Type B pancreatic cell (in vitro differentiated cells): Measurements from ENCODE around the gene ACADVL. TPM values are rescaled to one million over a fixed set of nuclear protein-coding genes. Genes with fewer than 3 reads are reported as not detected.
"Not testable (repeated sequence)": the region's sequence is repeated elsewhere in the genome, so short reads cannot be mapped to it uniquely, and the experiment has no call there.

ENCODE experiments used
- DNase-seq: peaks from one replicate; pipeline ENCODE4 v3.0.0; 2021; ENCODE audit warnings: mixed read lengths; ENCODE audit not compliant: unreplicated experiment; ENCODE audit errors: extremely low spot score
- H3K27ac Mint-ChIP-seq: 2 replicates; pipeline ENCODE4 v1.8.0; 2021; ENCODE audit warnings: mild to moderate bottlenecking, mixed read lengths
- H3K27me3 Mint-ChIP-seq: 2 replicates; pipeline ENCODE4 v1.8.0; 2021; ENCODE audit warnings: mixed read lengths
- H3K36me3 Mint-ChIP-seq: 2 replicates; pipeline ENCODE4 v1.8.0; 2021; ENCODE audit warnings: mixed read lengths
- H3K4me1 Mint-ChIP-seq: one replicate; pipeline ENCODE4 v1.8.0; 2021; ENCODE audit warnings: mixed read lengths; ENCODE audit not compliant: unreplicated experiment
- H3K4me3 Mint-ChIP-seq: 2 replicates; pipeline ENCODE4 v1.8.0; 2021; ENCODE audit warnings: mild to moderate bottlenecking, mixed read lengths
- H3K9me3 Mint-ChIP-seq: 2 replicates; pipeline ENCODE4 v1.8.0; 2021; ENCODE audit warnings: mixed read lengths
- CTCF ChIP-seq: fragments of 200-600 bp; sonication (generic); conservative IDR thresholded peaks from 2 replicates; pipeline ENCODE4 v1.5.0; 2021; ENCODE audit warnings: antibody characterized with exemption, mild to moderate bottlenecking
- total RNA-seq: library from RNA; stranded (reverse); gene quantifications from 2 replicates; pipeline ENCODE4 v1.2.1, GENCODE V29; 2021; ENCODE audit warnings: low replicate concordance

Gene ACADVL
- total RNA-seq, 1 donor from 2014 or later, result 617 TPM

DNA sequence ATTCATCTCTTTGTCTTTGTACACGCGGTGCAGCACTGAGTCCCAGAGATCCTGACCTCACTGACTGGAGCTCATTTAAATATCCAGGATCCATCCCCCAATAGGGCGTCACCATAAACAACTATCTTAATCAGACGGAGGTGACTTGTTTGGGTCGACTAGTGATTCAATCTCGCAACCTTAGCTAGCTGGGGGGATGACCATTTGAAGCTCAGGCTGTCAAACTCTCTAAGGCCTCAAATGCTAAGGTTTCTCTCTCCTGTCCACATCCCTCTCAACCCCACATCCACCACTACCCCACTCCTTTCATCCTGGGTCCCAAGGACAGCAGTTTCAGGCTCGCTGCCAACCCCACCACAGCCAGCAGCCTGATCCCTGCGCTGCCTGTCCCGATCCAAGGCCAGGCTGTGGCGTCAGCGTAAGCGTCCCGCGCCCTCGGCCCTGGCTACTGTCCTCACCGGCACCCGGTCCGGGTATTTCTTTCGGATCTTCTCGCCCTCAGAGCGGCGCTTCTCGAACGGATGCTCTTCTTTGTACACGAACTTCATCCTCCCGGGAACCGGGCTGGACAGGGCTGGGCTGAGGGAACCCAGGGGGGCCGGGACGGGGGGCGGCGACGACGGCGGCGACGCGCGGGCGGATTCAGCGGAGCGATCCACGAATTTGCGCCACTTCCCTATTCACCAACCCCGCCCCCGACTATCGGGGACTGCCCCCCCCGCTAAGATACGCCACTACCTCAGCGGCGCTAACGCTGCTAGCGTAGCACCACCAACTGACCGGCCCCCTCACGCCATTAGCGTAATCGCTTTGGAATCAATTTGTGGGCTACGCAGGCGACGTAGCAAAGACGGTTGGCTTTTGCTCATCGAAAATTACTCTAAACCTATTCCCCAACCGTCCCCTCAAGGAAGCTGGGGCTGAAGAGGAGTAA is 22.3 kb downstream of the ACADVL start, which contains the start of gene GABARAP:
TSS of gene GABARAP (minus strand) at position 667 of the 934 bp plus-strand sequence. CDS start at position 548, 119 bp downstream.
- Mint-ChIP-seq H3K4me3 (peak within 1 kb of the TSS; percentile 98), H3K36me3 (peaks cover 30% of the 10 kb centered on the region), H3K27me3 (peaks cover 4% of the 10 kb centered on the region), H3K4me1 (peaks cover 32% of the 10 kb centered on the region), H3K9me3 (no peaks in the 10 kb centered on the region), H3K27ac (peak within 1 kb of the TSS; percentile 97)
- no peak for TF ChIP-seq CTCF
- peak; percentile 94 for DNase-seq

GRCh38 chr17:7242717-7243452 is 23.1 kb downstream of the ACADVL start:
- TF ChIP-seq CTCF, result no peak
- Mint-ChIP-seq H3K4me3 (peak overlapping the region; percentile 98), H3K36me3 (peaks cover 28% of the 10 kb centered on the region), H3K9me3 (no peaks in the 10 kb centered on the region), H3K27ac (peak overlapping the region; percentile 97), H3K4me1 (peaks cover 28% of the 10 kb centered on the region), H3K27me3 (peaks cover 4% of the 10 kb centered on the region)
- DNase-seq, result peak; percentile 94

DNA sequence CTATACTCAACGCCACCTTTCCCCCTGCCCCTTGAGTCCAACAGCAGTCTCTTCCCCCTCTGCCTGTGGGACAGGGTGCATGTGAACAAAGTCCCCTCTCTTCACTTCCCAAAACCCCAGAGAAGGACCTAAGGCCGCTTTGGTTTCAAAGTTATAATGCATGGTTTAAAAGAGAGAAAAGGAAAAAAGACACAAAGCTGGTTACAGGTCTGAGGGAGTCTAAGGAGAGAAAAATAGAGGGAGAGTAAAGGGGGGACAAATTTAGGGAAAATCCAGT is 23.7 kb downstream of the ACADVL start:
- Mint-ChIP-seq H3K36me3 (peaks cover 28% of the 10 kb centered on the region), H3K27ac (peak overlapping the region; percentile 97), H3K4me3 (peak overlapping the region; percentile 98), H3K4me1 (peaks cover 28% of the 10 kb centered on the region), H3K9me3 (no peaks in the 10 kb centered on the region), H3K27me3 (peaks cover 4% of the 10 kb centered on the region)
- no peak for TF ChIP-seq CTCF
- no peak for DNase-seq

DNA sequence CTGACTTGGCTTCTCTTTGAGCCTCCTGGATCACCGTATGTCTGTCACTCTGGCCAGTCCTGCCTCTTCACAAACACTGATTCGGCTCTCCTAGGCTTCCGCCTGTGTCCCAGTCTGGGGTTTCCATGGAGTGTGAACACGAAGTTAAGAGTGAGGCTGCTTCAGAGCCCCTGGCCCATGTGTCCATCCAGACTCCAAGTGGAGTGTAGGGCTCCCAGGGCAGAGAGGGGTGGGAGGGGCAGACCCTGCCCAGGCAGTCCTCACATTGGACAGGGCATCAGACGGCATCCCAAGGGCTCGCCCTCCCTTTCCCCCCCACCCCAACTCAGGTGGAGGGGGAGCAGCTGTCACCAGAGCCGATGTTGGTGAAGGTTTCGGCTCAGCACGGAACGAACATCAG is 24.1 kb downstream of the ACADVL start:
- H3K27me3 Mint-ChIP-seq, DNase-seq, H3K9me3 Mint-ChIP-seq: not testable (repeated sequence)
- peak overlapping the region; percentile 98 for H3K4me3 Mint-ChIP-seq
- H3K27ac Mint-ChIP-seq, result peak overlapping the region; percentile 97
- peaks cover 28% of the 10 kb centered on the region for H3K36me3 Mint-ChIP-seq
- peaks cover 28% of the 10 kb centered on the region for H3K4me1 Mint-ChIP-seq

DNA sequence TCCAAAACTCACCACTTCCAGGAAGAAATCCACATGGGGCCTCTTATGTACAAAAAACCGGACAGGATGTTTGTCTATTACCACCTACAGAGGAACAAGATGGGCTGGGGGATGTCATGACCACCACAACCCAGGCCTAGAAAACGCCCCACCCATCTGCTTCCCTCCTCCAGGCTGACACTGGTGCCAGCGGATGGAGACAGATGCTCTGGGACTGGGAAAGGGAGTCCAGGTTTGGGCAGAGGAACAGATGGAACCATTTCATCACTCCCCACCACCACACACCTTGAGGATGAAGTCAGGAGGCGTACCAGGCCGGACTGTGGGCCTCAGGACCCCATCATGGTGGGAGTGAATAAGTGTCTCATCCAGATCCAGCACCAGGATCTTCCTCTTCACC is 27.0 kb downstream of the ACADVL start:
- Mint-ChIP-seq H3K27me3 (peaks cover 4% of the 10 kb centered on the region), H3K36me3 (peaks cover 17% of the 10 kb centered on the region), H3K27ac (peak overlapping the region; percentile 27), H3K4me3 (peak overlapping the region; percentile 23), H3K9me3 (no peaks in the 10 kb centered on the region), H3K4me1 (peaks cover 33% of the 10 kb centered on the region)
- no peak for TF ChIP-seq CTCF
- DNase-seq, result no peak

- peaks cover 22% of the 10 kb centered on the region for H3K36me3 Mint-ChIP-seq
- peak overlapping the region; percentile 73 for H3K27ac Mint-ChIP-seq
- no peaks in the 10 kb centered on the region for H3K9me3 Mint-ChIP-seq
- peak overlapping the region; percentile 97 for H3K4me3 Mint-ChIP-seq
- H3K4me1 Mint-ChIP-seq, result peaks cover 37% of the 10 kb centered on the region
- TF ChIP-seq CTCF, result no peak
- DNase-seq, result no peak
- H3K27me3 Mint-ChIP-seq, result no peaks in the 10 kb centered on the region
Observed at GRCh38 chr17:7248796-7249195, 29.1 kb downstream of the ACADVL start.
